Thyroid gland (tissue), 4 donors: ENCODE measurements around the gene POLD1.
"Not testable (repeated sequence)": the region's sequence is repeated elsewhere in the genome, so short reads cannot be mapped to it uniquely, and the experiment has no call there.

Experiments used
- CTCF ChIP-seq, 6 experiments: fragments of 200-600 bp in 3 of 6; fragments of 450-650 bp in 3 of 6; sonication (generic) in 3 of 6; IDR thresholded peaks; one replicate each; pipeline ENCODE4 v1.5.1; 2016 to 2019; ENCODE audit warnings: antibody characterized with exemption in 6 of 6, mild to moderate bottlenecking in 2 of 6, inconsistent platforms in 1 of 6, moderate library complexity in 1 of 6
- POLR2A ChIP-seq, 2 donors: fragments of 450-650 bp; IDR thresholded peaks; one replicate each; pipeline ENCODE4 v1.6.1; 2017; ENCODE audit warnings: antibody characterized with exemption in 2 of 2, mild to moderate bottlenecking in 2 of 2, moderate library complexity in 1 of 2

- not testable (repeated sequence) for TF ChIP-seq CTCF, POLR2A (IDR thresholded peaks at IDR 0.05)
Observed at GRCh38 chr19:50390952-50391351, 6.8 kb downstream of the POLD1 start.
